Esophagus muscularis mucosa (tissue), 3 donors: ENCODE results near the gene SCN8A.

Experiments
- POLR2A ChIP-seq: fragments of 450-650 bp; IDR thresholded peaks from one replicate; pipeline ENCODE4 v1.6.1; 2017; ENCODE audit warnings: antibody characterized with exemption, moderate library complexity, mild to moderate bottlenecking, low read depth
- POLR2AphosphoS5 ChIP-seq, 2 donors: sonication (generic); formaldehyde crosslinking; IDR thresholded peaks; one replicate each; pipeline ENCODE4 v1.6.1; 2017; ENCODE audit warnings: antibody characterized with exemption in 2 of 2
- TF ChIP-seq, protein P1 (sequence below), 3 experiments: fragments of 200-600 bp in 2 of 3; fragments of 450-650 bp in 1 of 3; sonication (generic) in 2 of 3; IDR thresholded peaks; one replicate each; pipeline ENCODE4 v1.5.1; 2017 to 2019; ENCODE audit warnings: antibody characterized with exemption in 3 of 3, mild to moderate bottlenecking in 2 of 3, moderate library complexity in 1 of 3

DNA sequence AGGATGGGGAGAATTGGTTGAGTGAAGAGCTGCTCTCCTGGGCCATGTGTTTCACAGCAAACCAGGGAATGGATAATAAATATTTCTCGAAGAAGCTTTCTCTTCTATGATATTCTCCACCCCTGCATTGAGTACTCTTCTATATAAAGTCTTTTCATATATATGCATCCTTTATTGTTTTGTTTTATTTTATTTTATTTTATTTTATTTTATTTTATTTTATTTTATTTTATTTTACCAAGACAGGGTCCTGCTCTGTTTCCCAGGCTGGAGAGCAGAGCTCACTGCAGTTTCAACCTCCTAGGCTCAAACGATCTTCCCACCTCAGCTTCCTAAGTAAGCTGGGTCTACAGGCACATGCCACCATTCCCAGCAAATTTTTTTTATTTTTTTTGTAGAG lies 85.8 kb downstream of the SCN8A start:
- TF ChIP-seq, protein P1, sequence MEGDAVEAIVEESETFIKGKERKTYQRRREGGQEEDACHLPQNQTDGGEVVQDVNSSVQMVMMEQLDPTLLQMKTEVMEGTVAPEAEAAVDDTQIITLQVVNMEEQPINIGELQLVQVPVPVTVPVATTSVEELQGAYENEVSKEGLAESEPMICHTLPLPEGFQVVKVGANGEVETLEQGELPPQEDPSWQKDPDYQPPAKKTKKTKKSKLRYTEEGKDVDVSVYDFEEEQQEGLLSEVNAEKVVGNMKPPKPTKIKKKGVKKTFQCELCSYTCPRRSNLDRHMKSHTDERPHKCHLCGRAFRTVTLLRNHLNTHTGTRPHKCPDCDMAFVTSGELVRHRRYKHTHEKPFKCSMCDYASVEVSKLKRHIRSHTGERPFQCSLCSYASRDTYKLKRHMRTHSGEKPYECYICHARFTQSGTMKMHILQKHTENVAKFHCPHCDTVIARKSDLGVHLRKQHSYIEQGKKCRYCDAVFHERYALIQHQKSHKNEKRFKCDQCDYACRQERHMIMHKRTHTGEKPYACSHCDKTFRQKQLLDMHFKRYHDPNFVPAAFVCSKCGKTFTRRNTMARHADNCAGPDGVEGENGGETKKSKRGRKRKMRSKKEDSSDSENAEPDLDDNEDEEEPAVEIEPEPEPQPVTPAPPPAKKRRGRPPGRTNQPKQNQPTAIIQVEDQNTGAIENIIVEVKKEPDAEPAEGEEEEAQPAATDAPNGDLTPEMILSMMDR (IDR thresholded peaks at IDR 0.05): no peak
- TF ChIP-seq POLR2AphosphoS5 (IDR thresholded peaks at IDR 0.05) (no peak), POLR2A (no peak)
